Endothelial cell of umbilical vein (primary cell): ENCODE data around the gene FAM118A. TPM values are rescaled to one million over a fixed set of nuclear protein-coding genes. Genes with fewer than 3 reads are reported as not detected.

Experiments
- BruUV-seq: library from RNA; stranded (reverse); fragments of 400-500 nt; replicated peaks from 2 replicates; lab custom pipeline; 2021; lab: Mats Ljungman, UMichigan
- CTCF ChIA-PET: fragments of 300-600, 350-600 bp; sonication (Branson Sonifier 250); formaldehyde crosslinking; loops from one replicate; lab custom pipeline; 2021; ENCODE audit warnings: antibody characterized with exemption, inconsistent platforms; lab: Charles Lee
- POLR2A ChIA-PET: fragments of 300-600, 350-600 bp; sonication (Branson Sonifier 250); formaldehyde crosslinking; loops from one replicate; lab custom pipeline; 2021; ENCODE audit warnings: antibody characterized with exemption, inconsistent platforms; lab: Charles Lee
- DNase-seq: peaks from one replicate; pipeline ENCODE4 v3.0.0-alpha.2; 2011; ENCODE audit warnings: low read depth, low spot score
- FAIRE-seq: peaks from 2 replicates; lab custom pipeline; 2011; peaks lifted over from hg19 to GRCh38; lab: Jason Lieb, UNC
- H2AFZ ChIP-seq: 2 replicates; pipeline ENCODE4 v1.6.0; 2012; ENCODE audit warnings: low read depth, low read length, control low read depth, inconsistent platforms
- H3K27ac ChIP-seq: 2 replicates; pipeline ENCODE4 v1.5.1; 2011; ENCODE audit warnings: low read depth, mild to moderate bottlenecking, control low read depth, low read length, moderate library complexity; ENCODE audit not compliant: insufficient read depth
- H3K27me3 ChIP-seq, 2 experiments: 2 replicates each; pipeline versions ENCODE4 v1.6.0 to v1.6.1; 2011; ENCODE audit warnings: low read length in 2 of 2, mixed read lengths in 1 of 2; ENCODE audit not compliant: control insufficient read depth in 2 of 2, insufficient read depth in 2 of 2
- H3K36me3 ChIP-seq, 2 experiments: 2 replicates in 1 of 2; 3 replicates in 1 of 2; pipeline ENCODE4 v1.5.1; 2011; ENCODE audit warnings: low read length in 2 of 2, mild to moderate bottlenecking in 1 of 2, moderate library complexity in 1 of 2; ENCODE audit not compliant: control insufficient read depth in 2 of 2, insufficient read depth in 2 of 2; ENCODE audit errors: extremely low read depth in 1 of 2
- H3K4me1 ChIP-seq: 3 replicates; pipeline ENCODE4 v1.5.1; 2011; ENCODE audit warnings: mild to moderate bottlenecking, low read length; ENCODE audit not compliant: control insufficient read depth, insufficient read depth; ENCODE audit errors: extremely low read depth
- H3K4me2 ChIP-seq: 2 replicates; pipeline ENCODE4 v1.6.1; 2011; ENCODE audit warnings: low read length, control low read depth, mixed read lengths; ENCODE audit not compliant: insufficient read depth
- H3K4me3 ChIP-seq, 3 experiments: fragments of 200-600 bp in 1 of 3; sonication (generic), shearing (Covaris generic) in 1 of 3; replicated peaks in 1 of 3; 2 replicates each; pipeline ENCODE4 v1.5.1; 2011 to 2016; ENCODE audit warnings: control low read depth in 3 of 3, low read length in 3 of 3, mild to moderate bottlenecking in 2 of 3, inconsistent platforms in 1 of 3, low read depth in 1 of 3, moderate library complexity in 1 of 3; ENCODE audit not compliant: insufficient read depth in 1 of 3
- H3K79me2 ChIP-seq: 2 replicates; pipeline ENCODE4 v1.6.0; 2012; ENCODE audit warnings: low read length, inconsistent platforms; ENCODE audit not compliant: control insufficient read depth, insufficient read depth
- H3K9ac ChIP-seq: replicated peaks from 2 replicates; pipeline ENCODE3; 2011; ENCODE audit warnings: low read length, control low read depth; ENCODE audit not compliant: insufficient read depth; ENCODE audit errors: extremely low read depth
- H3K9me1 ChIP-seq: replicated peaks from 3 replicates; pipeline ENCODE4 v1.6.0; 2011; ENCODE audit warnings: mild to moderate bottlenecking, low read length; ENCODE audit not compliant: control insufficient read depth, insufficient read depth; ENCODE audit errors: extremely low read depth
- H3K9me3 ChIP-seq: replicated peaks from 2 replicates; pipeline ENCODE4 v1.5.1; 2012; ENCODE audit warnings: low read length, inconsistent platforms; ENCODE audit not compliant: control insufficient read depth, insufficient read depth
- H4K20me1 ChIP-seq: replicated peaks from 2 replicates; pipeline ENCODE3; 2011; ENCODE audit warnings: mild to moderate bottlenecking, low read length; ENCODE audit not compliant: control insufficient read depth, insufficient read depth; ENCODE audit errors: extremely low read depth
- GATA2 ChIP-seq: IDR thresholded peaks from 2 replicates; pipeline ENCODE4 v1.7.0; 2011; ENCODE audit warnings: low read depth, mild to moderate bottlenecking, moderate library complexity, mixed read lengths, low read length; ENCODE audit not compliant: insufficient read length, insufficient read depth
- JUN ChIP-seq: IDR thresholded peaks from 2 replicates; pipeline ENCODE4 v1.6.1; 2011; ENCODE audit warnings: borderline replicate concordance, low read depth; ENCODE audit not compliant: insufficient read length, insufficient read depth
- POLR2AphosphoS5 ChIP-seq: IDR thresholded peaks from 2 replicates; pipeline ENCODE4 v1.6.1; 2012; ENCODE audit warnings: low read depth, mild to moderate bottlenecking, control low read depth, low read length, moderate library complexity; ENCODE audit not compliant: insufficient read depth
- dilution Hi-C: fragments of 300-500 bp; cut with MboI; formaldehyde crosslinking; loops from one replicate; pipeline ENCODE4 v1.15.0; 2019; ENCODE audit warnings: low sequenced_read_pairs; ENCODE audit not compliant: extremely low pct_ligation_motif_present
- intact Hi-C: fragments of 100-400 bp; cut with micrococcal nuclease; formaldehyde crosslinking; loops from one replicate; pipeline ENCODE4 v1.10.0; 2022
- polyA plus RNA-seq, 4 experiments: library from polyadenylated mRNA; depleted of rRNA in 3 of 4; stranded (reverse) in 3 of 4; unstranded in 1 of 4; fragments of >200 nt; gene quantifications; 2 replicates each; pipeline versions ENCODE4 v1.2.1 to v1.2.3, GENCODE V29; 2011 to 2012; ENCODE audit warnings: missing spikeins in 1 of 4
- total RNA-seq: library from RNA; stranded (reverse); gene quantifications from 2 replicates; pipeline ENCODE4 v1.2.3, GENCODE V29; 2021
- TF ChIP-seq, protein P1 (sequence below), 2 donors: IDR thresholded peaks; 1 replicate in 1 of 2; 2 replicates in 1 of 2; pipeline ENCODE4 v1.5.1; 2011; ENCODE audit warnings: low read length in 2 of 2, mild to moderate bottlenecking in 2 of 2, moderate library complexity in 2 of 2, control low read depth in 1 of 2, inconsistent platforms in 1 of 2, low read depth in 1 of 2; ENCODE audit not compliant: insufficient read depth in 1 of 2; ENCODE audit errors: extremely low read depth in 1 of 2

The FAM118A gene
- total and polyA plus RNA-seq, 2 donors (not counting 3 experiments of a cell fraction or from before 2014, with no cell fraction given), result 20.2 to 25.6 TPM

DNA sequence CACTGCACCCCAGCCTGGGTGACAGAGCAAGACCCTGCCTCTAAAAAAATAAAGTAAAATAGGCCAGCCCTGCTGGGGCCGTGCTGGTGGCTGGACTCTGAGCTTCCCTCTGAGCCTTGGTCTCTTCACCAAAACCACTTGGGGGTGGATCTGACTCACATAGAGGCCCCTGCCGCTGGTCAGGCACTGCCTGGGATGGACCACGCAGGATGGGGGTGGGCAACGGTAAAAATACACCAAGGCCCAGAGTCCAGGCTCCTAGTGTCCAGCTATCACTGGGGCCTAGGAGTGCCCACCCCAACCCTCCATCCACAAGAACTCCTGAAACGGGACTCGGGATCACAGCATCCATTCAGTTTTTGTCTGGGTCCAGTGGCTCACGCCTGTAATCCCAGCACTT is 37.2 kb upstream of the FAM118A start:
- no peak overlapping the region for H2AFZ ChIP-seq
- peaks cover 6% of the 10 kb centered on the region for H3K4me1 ChIP-seq
- H3K4me2 ChIP-seq, result no peak overlapping the region
- ChIA-PET CTCF (interaction anchor here (1.2 to 2.4 kb wide), 2 partner anchors 165 to 282 kb away, joined by 4 to 5 read pairs; no protein-coding TSS in a partner anchor), POLR2A (no interaction called here)
- intact Hi-C loops, result no loop called here
- BruUV-seq, result no TSS peak
- TF ChIP-seq, protein P1, sequence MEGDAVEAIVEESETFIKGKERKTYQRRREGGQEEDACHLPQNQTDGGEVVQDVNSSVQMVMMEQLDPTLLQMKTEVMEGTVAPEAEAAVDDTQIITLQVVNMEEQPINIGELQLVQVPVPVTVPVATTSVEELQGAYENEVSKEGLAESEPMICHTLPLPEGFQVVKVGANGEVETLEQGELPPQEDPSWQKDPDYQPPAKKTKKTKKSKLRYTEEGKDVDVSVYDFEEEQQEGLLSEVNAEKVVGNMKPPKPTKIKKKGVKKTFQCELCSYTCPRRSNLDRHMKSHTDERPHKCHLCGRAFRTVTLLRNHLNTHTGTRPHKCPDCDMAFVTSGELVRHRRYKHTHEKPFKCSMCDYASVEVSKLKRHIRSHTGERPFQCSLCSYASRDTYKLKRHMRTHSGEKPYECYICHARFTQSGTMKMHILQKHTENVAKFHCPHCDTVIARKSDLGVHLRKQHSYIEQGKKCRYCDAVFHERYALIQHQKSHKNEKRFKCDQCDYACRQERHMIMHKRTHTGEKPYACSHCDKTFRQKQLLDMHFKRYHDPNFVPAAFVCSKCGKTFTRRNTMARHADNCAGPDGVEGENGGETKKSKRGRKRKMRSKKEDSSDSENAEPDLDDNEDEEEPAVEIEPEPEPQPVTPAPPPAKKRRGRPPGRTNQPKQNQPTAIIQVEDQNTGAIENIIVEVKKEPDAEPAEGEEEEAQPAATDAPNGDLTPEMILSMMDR (IDR thresholded peaks at IDR 0.05; ENCODE audit: extremely low read depth in 1 of 2, insufficient read depth in 1 of 2, low read depth in 1 of 2, low read length in 2 of 2), result no peak
- TF ChIP-seq JUN, result no peak
- TF ChIP-seq GATA2, result no peak
- TF ChIP-seq POLR2AphosphoS5, result no peak
- FAIRE-seq, result no peak
- no peak overlapping the region for H3K4me3 ChIP-seq
- H3K27ac ChIP-seq, result no peak overlapping the region
- DNase-seq, result no peak
- H3K36me3 ChIP-seq, result no peaks in the 10 kb centered on the region
- dilution Hi-C loops, result loop anchor here (10.0 kb wide), 1 partner anchor 102 kb away; no protein-coding TSS in a partner anchor
- no peaks in the 10 kb centered on the region for H3K9me3 ChIP-seq
- no peaks in the 10 kb centered on the region for H3K79me2 ChIP-seq
- H3K9ac ChIP-seq, result no peak overlapping the region
- no peaks in the 10 kb centered on the region for H3K9me1 ChIP-seq
- no peaks in the 10 kb centered on the region for H4K20me1 ChIP-seq
- peaks cover 4 to 7% of the 10 kb centered on the region in 2 experiments for H3K27me3 ChIP-seq
